HG02943 (cell line): ENCODE data around the gene EGFL6.
"Not testable (repeated sequence)": the region's sequence is repeated elsewhere in the genome, so short reads cannot be mapped to it uniquely, and the experiment has no call there.

Experiments
- ATAC-seq: cut with Tn5 transposase; IDR thresholded peaks from one replicate; pipeline ENCODE4 v1.9.1; 2021; ENCODE audit warnings: mild to moderate bottlenecking, low read depth, moderate library complexity; ENCODE audit not compliant: unreplicated experiment

Gene EGFL6

DNA sequence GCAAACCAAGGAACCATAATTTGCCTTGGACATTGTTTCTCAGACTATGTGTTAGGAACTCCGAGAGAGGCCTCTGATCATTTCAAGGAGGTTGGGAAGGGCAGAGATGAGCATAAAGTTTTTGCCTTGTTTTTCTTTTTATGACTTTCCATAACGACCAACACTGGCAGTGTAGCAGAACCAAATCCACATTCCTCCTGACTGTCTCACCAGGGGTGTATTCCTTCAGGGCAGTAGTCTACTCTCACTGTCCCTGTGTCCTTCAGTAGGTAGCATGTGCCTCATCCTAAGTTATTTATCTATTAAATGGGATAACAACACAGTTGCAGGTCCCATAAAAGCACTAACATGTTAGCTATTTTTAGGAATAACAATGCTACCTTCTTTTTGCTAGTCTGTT, 20.8 kb downstream of the EGFL6 start:
- no peak for ATAC-seq

DNA sequence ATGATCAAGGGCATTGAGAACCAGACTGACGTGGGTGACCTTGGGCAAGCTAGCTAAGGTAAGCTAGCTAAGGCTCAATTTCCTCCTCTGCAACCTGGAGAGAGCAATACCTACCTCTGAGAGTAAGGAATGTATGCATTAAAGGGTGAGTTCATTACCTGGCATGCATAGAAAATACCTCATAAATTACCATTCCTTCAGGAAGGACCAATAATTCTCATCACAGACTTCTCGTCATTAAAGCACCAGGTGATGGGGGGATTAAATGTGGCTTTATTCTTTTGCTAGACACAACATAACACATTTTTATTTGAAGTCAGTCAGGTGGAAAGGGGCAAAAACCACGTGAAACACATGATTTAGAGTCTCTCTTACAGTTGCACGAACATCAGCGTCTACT, 21.5 kb downstream of the EGFL6 start:
- no peak for ATAC-seq

DNA sequence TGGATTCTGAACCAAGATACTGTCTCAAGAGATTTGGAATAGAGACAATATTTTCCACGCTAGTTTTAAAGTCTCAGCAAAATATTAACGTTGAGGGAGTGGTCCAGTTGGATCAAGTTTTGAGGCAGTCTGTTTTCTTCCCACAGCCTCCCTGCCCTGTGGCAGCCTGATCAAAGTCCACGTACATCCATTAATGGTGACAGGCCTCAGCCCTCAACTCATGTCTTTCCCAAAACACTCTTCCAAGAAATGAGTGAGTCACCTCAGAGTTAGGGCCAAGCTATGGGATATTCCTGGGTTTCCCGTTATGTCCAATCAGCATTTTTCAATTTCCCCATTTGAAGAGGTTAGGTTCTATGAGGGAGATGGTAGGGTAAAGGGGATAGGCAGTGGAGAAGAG, 28.5 kb downstream of the EGFL6 start:
- ATAC-seq: no peak

GRCh38 chrX:13598877-13599276, 29.5 kb downstream of the EGFL6 start:
- ATAC-seq: no peak

DNA sequence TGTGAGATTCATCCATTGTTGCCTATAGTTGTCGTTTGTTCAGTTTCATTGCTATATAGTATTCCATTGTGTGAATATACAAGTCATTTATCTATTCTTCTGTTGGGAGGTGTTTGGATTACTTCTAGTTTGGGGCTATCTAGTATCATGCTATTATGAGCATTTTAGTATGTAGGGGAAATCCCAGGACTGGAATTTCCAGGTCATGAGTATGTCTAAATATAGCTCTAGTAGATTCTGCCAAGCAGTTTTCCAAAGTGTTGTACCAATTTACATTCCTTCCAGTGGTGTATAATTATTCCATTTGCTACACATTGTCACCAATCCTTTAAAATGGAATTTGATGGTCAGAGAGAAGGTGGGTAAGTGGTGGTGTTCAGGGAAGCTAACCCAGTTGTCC, 30.1 kb downstream of the EGFL6 start:
- no peak for ATAC-seq

GRCh38 chrX:13605611-13606010, 36.2 kb downstream of the EGFL6 start:
- ATAC-seq: no peak

GRCh38 chrX:13607331-13607995, 38.1 kb downstream of the EGFL6 start:
- ATAC-seq: no peak

DNA sequence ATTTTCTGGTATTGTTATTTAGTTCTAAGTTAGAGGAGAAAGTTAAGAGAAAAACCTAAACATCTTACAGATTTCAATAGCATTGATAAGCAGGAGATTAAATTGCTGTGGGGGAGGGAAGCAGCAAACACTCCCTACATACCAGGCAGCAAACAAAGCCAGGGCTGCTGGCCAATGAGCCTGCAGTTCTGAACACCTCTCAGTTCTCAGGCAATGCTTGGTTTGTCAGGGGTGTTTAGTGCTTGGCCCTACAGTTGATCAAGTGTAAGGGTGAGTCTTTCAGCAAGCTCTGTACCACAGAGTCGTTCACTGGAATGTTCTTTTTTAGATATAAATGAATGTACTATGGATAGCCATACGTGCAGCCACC, 38.6 kb downstream of the EGFL6 start:
- ATAC-seq: no peak

DNA sequence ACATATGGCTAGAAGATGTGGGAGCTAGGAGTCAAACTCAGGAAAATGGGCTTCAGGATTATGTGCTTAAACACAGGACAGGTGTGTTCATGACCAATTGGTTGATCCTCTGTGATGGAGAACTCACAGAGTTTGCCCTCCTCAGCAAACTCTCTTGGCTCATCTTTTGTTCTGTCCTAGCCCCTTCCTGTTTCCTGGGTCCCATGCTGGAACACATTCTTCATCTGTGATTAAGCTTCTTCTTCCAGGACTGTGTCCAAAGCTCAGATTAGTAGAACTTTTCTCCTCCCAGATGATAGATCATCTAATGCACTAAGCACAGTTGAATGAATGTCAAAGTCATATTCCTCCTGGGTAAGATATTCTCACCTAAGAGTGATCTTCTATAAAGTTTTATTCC, 44.8 kb downstream of the EGFL6 start:
- no peak for ATAC-seq

DNA sequence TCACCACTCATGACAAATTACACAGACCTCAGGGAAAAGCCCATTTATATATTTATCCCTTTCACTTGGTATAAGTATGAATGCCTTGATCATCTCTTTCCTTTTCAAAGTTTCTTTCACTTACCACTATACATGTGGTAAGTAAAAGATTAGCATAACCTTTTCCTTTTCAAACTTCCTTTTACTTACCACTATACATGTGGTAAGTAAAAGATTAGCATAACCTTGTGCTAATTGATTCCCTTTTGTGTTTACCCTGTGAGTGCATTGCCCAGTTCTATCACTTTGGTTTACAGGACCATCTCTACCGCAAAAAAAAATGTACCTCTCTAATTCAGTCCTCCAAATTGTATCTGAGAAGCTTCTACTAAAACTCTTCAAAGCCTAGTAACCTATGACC, 50.8 kb downstream of the EGFL6 start:
- ATAC-seq: no peak

- no peak for ATAC-seq
Observed at GRCh38 chrX:13622401-13622964, 53.1 kb downstream of the EGFL6 start.

DNA sequence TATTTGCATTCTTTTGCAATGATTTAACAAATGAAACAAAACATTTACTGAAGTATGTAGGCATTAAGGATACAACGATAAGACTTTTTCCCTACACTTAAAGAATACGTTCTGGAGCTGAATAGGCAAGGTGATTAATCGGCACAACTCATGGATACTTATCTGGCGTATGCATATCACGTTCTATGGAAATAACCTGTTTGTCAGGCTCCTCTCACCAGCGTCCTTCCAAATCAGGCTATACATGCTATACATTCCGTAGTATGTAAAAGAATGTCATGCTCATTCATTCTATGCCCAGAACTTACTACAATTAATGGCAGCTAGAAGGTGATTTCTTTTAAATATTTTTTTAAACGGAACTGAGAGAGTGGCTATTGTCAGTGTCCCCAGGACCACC, 57.9 kb downstream of the EGFL6 start:
- ATAC-seq: no peak

DNA sequence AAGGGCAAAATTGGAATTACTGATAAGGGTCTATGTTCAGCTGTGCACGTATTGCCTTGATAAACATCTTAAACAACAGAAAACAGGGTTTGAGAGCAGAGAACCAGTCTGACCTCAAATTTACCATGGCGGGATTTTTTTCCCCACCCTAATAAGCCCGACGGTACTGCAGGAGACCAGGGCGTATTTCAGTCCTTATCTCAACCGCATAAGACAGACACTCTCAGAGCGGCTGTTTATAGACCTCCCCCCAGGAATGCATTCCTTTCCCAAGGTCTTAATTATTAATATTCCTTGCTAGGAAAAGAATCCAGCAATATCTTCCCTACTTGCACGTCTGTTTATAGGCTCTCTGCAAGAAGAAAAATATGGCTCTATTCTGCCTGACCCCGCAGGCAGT, 67.8 kb downstream of the EGFL6 start:
- not testable (repeated sequence) for ATAC-seq

DNA sequence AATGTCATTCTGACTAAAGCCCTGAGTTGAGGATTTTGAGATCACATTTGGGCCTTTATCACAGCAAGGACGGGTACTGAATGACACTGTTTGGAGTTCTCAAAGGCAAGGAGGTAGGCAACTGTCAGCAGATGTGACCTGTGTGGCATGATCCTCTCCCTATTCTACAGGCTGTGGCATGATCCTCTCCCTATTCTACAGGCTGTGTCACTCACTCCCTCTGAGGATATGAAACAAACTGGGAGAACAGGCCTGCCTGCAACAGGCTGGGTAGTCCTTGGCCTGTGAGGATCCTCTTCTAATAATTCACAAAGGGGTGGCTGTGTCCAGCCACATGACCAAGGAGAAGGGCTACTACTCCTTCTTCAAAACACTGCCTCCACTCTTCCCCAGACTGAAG, 68.6 kb downstream of the EGFL6 start:
- ATAC-seq: no peak

GRCh38 chrX:13638826-13639225, 69.4 kb downstream of the EGFL6 start:
- ATAC-seq: no peak

DNA sequence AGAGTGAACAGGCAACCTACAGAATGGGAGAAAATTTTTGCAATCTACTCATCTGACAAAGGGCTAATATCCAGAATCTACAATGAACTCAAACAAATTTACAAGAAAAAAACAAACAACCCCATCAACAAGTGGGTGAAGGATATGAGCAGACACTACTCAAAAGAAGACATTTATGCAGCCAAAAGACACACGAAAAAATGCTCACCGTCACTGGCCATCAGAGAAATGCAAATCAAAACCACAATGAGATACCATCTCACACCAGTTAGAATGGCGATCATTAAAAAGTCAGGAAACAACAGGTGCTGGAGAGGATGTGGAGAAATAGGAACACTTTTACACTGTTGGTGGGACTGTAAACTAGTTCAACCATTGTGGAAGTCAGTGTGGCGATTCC, 72.3 kb downstream of the EGFL6 start:
- not testable (repeated sequence) for ATAC-seq

- ATAC-seq: no peak
Observed at GRCh38 chrX:13645464-13646153, 76.2 kb downstream of the EGFL6 start.

GRCh38 chrX:13646154-13646549, 76.8 kb downstream of the EGFL6 start:
- no peak for ATAC-seq

DNA sequence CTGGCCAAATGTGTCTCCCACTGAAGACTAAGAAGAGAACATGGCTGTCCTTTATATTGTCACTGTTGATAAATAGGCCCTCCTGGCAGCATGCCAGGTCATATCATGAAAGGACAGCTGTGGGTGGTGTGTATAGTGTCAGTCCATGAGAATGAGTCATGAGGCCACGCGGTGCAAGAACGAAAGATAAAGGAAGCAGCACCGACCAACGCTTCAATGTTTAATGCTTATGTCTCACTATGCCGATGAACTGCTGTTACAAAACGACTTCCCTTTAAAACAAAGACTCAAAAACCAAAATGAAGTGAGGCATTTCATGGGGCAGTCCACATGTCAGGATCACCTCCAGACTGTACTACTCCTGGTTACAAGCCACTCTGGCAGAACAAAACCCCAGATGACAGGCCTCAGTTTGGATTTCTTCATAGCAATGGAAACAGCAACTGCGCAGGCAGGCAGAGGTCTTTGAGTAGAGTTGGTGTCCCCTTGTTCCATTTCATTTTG, 78.4 kb downstream of the EGFL6 start:
- ATAC-seq: no peak

GRCh38 chrX:13648336-13648735, 78.9 kb downstream of the EGFL6 start:
- not testable (repeated sequence) for ATAC-seq

DNA sequence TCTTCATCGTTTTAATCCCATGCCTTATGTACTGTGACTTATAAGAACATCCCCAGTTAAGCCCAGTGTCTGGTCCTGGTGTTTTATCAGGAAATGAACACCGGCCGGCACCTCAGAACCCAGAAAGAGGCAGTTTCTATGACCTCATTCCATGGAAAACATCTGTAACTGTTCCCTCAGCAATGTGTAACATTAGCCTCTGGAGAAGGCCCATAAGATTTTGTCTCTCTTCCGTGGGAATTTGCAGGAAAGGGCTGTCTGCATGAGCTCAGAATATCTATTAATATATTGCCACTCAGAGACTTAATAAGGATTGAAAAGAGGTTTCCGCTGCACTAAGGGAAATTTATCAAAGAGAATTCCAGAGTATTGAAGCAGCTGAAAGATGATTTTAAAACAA, 80.4 kb downstream of the EGFL6 start:
- no peak for ATAC-seq

- ATAC-seq: no peak
Observed at GRCh38 chrX:13650318-13650717, 80.9 kb downstream of the EGFL6 start.
